CD4-positive, alpha-beta T cell (primary cell): ENCODE measurements around the gene SYNJ1. TPM values are rescaled to one million over a fixed set of nuclear protein-coding genes. Genes with fewer than 3 reads are reported as not detected.
A peak's percentile ranks its signal among the peaks of the same experiment; 100 is the strongest.

Source experiments
- ATAC-seq: fragments of 200-7000 bp; cut with Tn5 transposase; one replicate; pipeline ENCODE4 v1.10.0; 2022; ENCODE audit warnings: mild to moderate bottlenecking; ENCODE audit not compliant: poor library complexity
- CTCF ChIA-PET: fragments of 350-600 bp; sonication (Branson Sonifier 250); formaldehyde crosslinking; loops from one replicate; lab custom pipeline; 2021; ENCODE audit warnings: antibody characterized with exemption, inconsistent platforms; lab: Charles Lee
- POLR2A ChIA-PET: fragments of 350-600 bp; sonication (Branson Sonifier 250); formaldehyde crosslinking; loops from one replicate; lab custom pipeline; 2021; ENCODE audit warnings: antibody characterized with exemption, inconsistent platforms; lab: Charles Lee
- DNase-seq, 14 experiments: peaks; one replicate each; pipeline ENCODE4 v3.0.0-alpha.2; 2013 to 2020; ENCODE audit warnings: mixed read lengths in 2 of 14
- H3K27ac ChIP-seq, 2 donors: one replicate each; pipeline versions ENCODE4 v1.5.1 to v1.7.0; 2013; ENCODE audit warnings: low read length in 2 of 2, low read depth in 1 of 2, mild to moderate bottlenecking in 1 of 2
- H3K27me3 ChIP-seq, 2 experiments: 1 replicate in 1 of 2; 2 replicates in 1 of 2; pipeline versions ENCODE4 v1.6.1 to v1.7.0; 2013; ENCODE audit warnings: low read length in 2 of 2, control low read depth in 1 of 2, mild to moderate bottlenecking in 1 of 2, moderate library complexity in 1 of 2; ENCODE audit not compliant: insufficient read depth in 2 of 2, control insufficient read depth in 1 of 2
- H3K36me3 ChIP-seq: one replicate; pipeline ENCODE4 v1.6.1; 2013; ENCODE audit warnings: low read length, control low read depth; ENCODE audit not compliant: insufficient read depth
- H3K4me1 ChIP-seq: one replicate; pipeline ENCODE4 v1.6.1; 2013; ENCODE audit warnings: low read length, control low read depth; ENCODE audit not compliant: insufficient read depth
- H3K4me3 ChIP-seq: one replicate; pipeline ENCODE4 v1.5.1; 2013; ENCODE audit warnings: mild to moderate bottlenecking, low read length, moderate library complexity
- H3K9me3 ChIP-seq, 2 experiments: 1 replicate in 1 of 2; 2 replicates in 1 of 2; pipeline versions ENCODE4 v1.6.1 to v1.7.0; 2013; ENCODE audit warnings: low read length in 2 of 2, mild to moderate bottlenecking in 2 of 2, control low read depth in 1 of 2, moderate library complexity in 1 of 2; ENCODE audit not compliant: control insufficient read depth in 1 of 2, insufficient read depth in 1 of 2
- H3K27ac Mint-ChIP-seq: one replicate; pipeline ENCODE4 v1.8.0; 2020; ENCODE audit warnings: mixed read lengths
- H3K27me3 Mint-ChIP-seq: one replicate; pipeline ENCODE4 v1.8.0; 2021; ENCODE audit warnings: mixed read lengths
- H3K36me3 Mint-ChIP-seq: one replicate; pipeline ENCODE4 v1.8.0; 2021; ENCODE audit warnings: low read depth, mixed read lengths
- H3K4me1 Mint-ChIP-seq: one replicate; pipeline ENCODE4 v1.8.0; 2021; ENCODE audit warnings: low read depth, mixed read lengths
- H3K4me3 Mint-ChIP-seq: one replicate; pipeline ENCODE4 v1.8.0; 2020; ENCODE audit warnings: mild to moderate bottlenecking, mixed read lengths
- H3K9me3 Mint-ChIP-seq: one replicate; pipeline ENCODE4 v1.8.0; 2020; ENCODE audit warnings: mixed read lengths
- CTCF ChIP-seq: fragments of 200-600 bp; IDR thresholded peaks from one replicate; pipeline ENCODE4 v1.8.0; 2022; ENCODE audit warnings: antibody characterized with exemption, mild to moderate bottlenecking
- intact Hi-C, 2 experiments: fragments of 100-400 bp; cut with DNase I in 1 of 2; cut with micrococcal nuclease in 1 of 2; formaldehyde crosslinking; loops; one replicate each; pipeline versions ENCODE4 v1.15.1 to v1.9.0; 2023 to 2025; cut with DNase I, micrococcal nuclease
- total RNA-seq, 174 experiments: library from RNA in 2 of 174; stranded (reverse) in 2 of 174; gene quantifications; one replicate each; pipeline ENCODE4 v1.2.3 and lab custom pipeline; 2021 to 2026

The SYNJ1 gene
- total RNA-seq, 2 experiments from 2014 or later = 14.3 to 15.6 TPM

GRCh38 chr21:32726839-32727686, 750 bp downstream of the SYNJ1 start:
- POLR2A ChIA-PET = interaction anchor here (0.8 to 2.9 kb wide), 15 partner anchors 14 to 815 kb away, joined by 3 to 60 read pairs (median 5); partner anchors contain the start of genes CFAP298, GART, PAXBP1 and SON
- Mint-ChIP-seq H3K27ac (peak overlapping the region; percentile 90), H3K9me3 (peaks cover 2% of the 10 kb centered on the region), H3K36me3 (peaks cover 41% of the 10 kb centered on the region), H3K27me3 (no peaks in the 10 kb centered on the region), H3K4me3 (peak overlapping the region; percentile 97), H3K4me1 (peaks cover 74% of the 10 kb centered on the region)
- Histone ChIP-seq H3K36me3 (peaks cover 3% of the 10 kb centered on the region), H3K27ac (peak overlapping the region; percentile 72 to 81), H3K27me3 (no peaks in the 10 kb centered on the region), H3K9me3 (no peaks in the 10 kb centered on the region), H3K4me1 (peaks cover 21% of the 10 kb centered on the region), H3K4me3 (peak overlapping the region; percentile 95)
- DNase-seq = peak in 3 of 14 experiments; percentile 17 to 49 (median 33)
- ATAC-seq = no peak
- no peak for TF ChIP-seq CTCF
- CTCF ChIA-PET = interaction anchor here (0.8 to 1.9 kb wide), 3 partner anchors 15 to 44 kb away, joined by 3 to 9 read pairs (median 4); partner anchors contain the start of gene PAXBP1
- intact Hi-C loops = loop anchor here (1.0 to 5.0 kb wide), 7 partner anchors 45 to 815 kb away; partner anchors contain the start of genes CFAP298 (in 1 of the 2), GART (in 1 of the 2), PAXBP1 (in 1 of the 2) and SON (in 1 of the 2)

GRCh38 chr21:32719085-32719484, 8.7 kb downstream of the SYNJ1 start:
- no peak overlapping the region for H3K4me3 Mint-ChIP-seq
- H3K4me1 Mint-ChIP-seq = peaks cover 55% of the 10 kb centered on the region
- POLR2A ChIA-PET = interaction anchor here (1.3 kb wide), 1 partner anchor 9 kb away, joined by 5 read pairs; the partner anchor contains the start of gene SYNJ1

More at GRCh38 chr21:32719085-32719484, 8.7 kb downstream of the SYNJ1 start:
- DNase-seq (no peak), ATAC-seq (no peak)
- intact Hi-C loops = no loop called here
- TF ChIP-seq CTCF = no peak
- peaks cover 25% of the 10 kb centered on the region for H3K36me3 ChIP-seq
- H3K9me3 ChIP-seq = no peaks in the 10 kb centered on the region
- Mint-ChIP-seq H3K27me3 (no peaks in the 10 kb centered on the region), H3K36me3 (peaks cover 79% of the 10 kb centered on the region), H3K9me3 (no peaks in the 10 kb centered on the region), H3K27ac (no peak overlapping the region)
- CTCF ChIA-PET = no interaction called here
- no peaks in the 10 kb centered on the region for H3K4me1 ChIP-seq
- no peak overlapping the region for H3K27ac ChIP-seq
- no peak overlapping the region for H3K4me3 ChIP-seq
- no peaks in the 10 kb centered on the region for H3K27me3 ChIP-seq
